SK-N-MC (cell line): Measurements from ENCODE around the gene STAT5B.

Source experiments
- EZH2 ChIP-seq: fragments of 200-600 bp; sonication (generic); IDR thresholded peaks from one replicate; pipeline ENCODE4 v1.6.1; 2017; ENCODE audit warnings: antibody characterized with exemption
- POLR2AphosphoS5 ChIP-seq: IDR thresholded peaks from 2 replicates; pipeline ENCODE4 v1.6.1; 2012; ENCODE audit warnings: mild to moderate bottlenecking, low read depth, low read length, borderline replicate concordance

DNA sequence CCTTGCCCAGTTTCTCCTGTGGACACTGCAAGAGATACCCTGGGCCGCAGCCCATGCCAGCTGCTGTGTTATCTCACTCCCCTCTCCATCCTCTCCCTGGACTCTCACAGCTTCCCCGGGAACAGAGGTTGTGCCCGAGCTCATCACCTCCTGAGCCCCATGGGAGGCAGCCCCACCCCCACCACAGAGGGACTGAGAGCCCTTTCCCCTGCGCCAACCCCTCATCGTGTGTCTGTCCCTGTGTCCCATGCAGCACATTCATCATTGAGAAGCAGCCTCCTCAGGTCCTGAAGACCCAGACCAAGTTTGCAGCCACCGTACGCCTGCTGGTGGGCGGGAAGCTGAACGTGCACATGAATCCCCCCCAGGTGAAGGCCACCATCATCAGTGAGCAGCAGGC, 24.8 kb upstream of the STAT5B start:
- no peak for TF ChIP-seq EZH2
- TF ChIP-seq POLR2AphosphoS5 = no peak
